ENCODE measurements around the gene TRAPPC6A. TPM values are rescaled to one million over a fixed set of nuclear protein-coding genes. Genes with fewer than 3 reads are reported as not detected.

TRAPPC6A gene
- total and polyA plus RNA-seq, 2 of the 13 experiments (the other 11 are each of a cell fraction or from before 2014, with no cell fraction given), result 6.5 to 21.0 TPM

GRCh38 chr19:45178262-45179071, 430 bp upstream of the TRAPPC6A start, which contains the start of gene BLOC1S3 (continued):
- TF ChIP-seq NKX3-1 (CRISPR knock-in tag; IDR thresholded peaks at IDR 0.05), result no peak
- TF ChIP-seq CENPX (CRISPR knock-in tag; IDR thresholded peaks at IDR 0.05), result no peak
- TF ChIP-seq ZNF781 (CRISPR knock-in tag; IDR thresholded peaks at IDR 0.05; ENCODE audit: borderline replicate concordance, not compliant biosample characterization), result peak; percentile 14
- TF ChIP-seq ZSCAN20 (CRISPR knock-in tag; IDR thresholded peaks at IDR 0.05; ENCODE audit: borderline replicate concordance), result no peak; the same call in 1 of the 2 replicates
- no peak for TF ChIP-seq MIER2 (CRISPR knock-in tag; IDR thresholded peaks at IDR 0.05)
- TF ChIP-seq PHB2 (IDR thresholded peaks at IDR 0.05; ENCODE audit: partially characterized antibody), result no peak
- TF ChIP-seq ZNF329 (CRISPR knock-in tag; IDR thresholded peaks at IDR 0.05; ENCODE audit: low read depth), result no peak
- TF ChIP-seq KLF16 (CRISPR knock-in tag; IDR thresholded peaks at IDR 0.05), result peak in 1 of 2 experiments; percentile 77; a peak in 2 of 4 replicates
- TF ChIP-seq ZNF609 (CRISPR knock-in tag; IDR thresholded peaks at IDR 0.05; ENCODE audit: borderline replicate concordance), result 0 out of 2 replicates have a peak, but pooled peaks have one; percentile 17
- peak; percentile 22; the same call in 1 of the 2 replicates for TF ChIP-seq ZMYM4 (CRISPR knock-in tag; IDR thresholded peaks at IDR 0.05)
- TF ChIP-seq TRIM22 (IDR thresholded peaks at IDR 0.05), result no peak
- TF ChIP-seq ZNF660 (CRISPR knock-in tag; IDR thresholded peaks at IDR 0.05; ENCODE audit: borderline replicate concordance, low read depth), result no peak
- no peak for TF ChIP-seq LBX2 (CRISPR knock-in tag; IDR thresholded peaks at IDR 0.05; ENCODE audit: borderline replicate concordance)
- no peak for TF ChIP-seq ZNF614 (CRISPR knock-in tag; IDR thresholded peaks at IDR 0.05; ENCODE audit: borderline replicate concordance)
- no peak for TF ChIP-seq NRL (CRISPR knock-in tag; IDR thresholded peaks at IDR 0.05; ENCODE audit: borderline replicate concordance)
- no peak for TF ChIP-seq ZBTB49 (CRISPR knock-in tag; IDR thresholded peaks at IDR 0.05; ENCODE audit: borderline replicate concordance)
- TF ChIP-seq ATF1 (CRISPR knock-in tag; IDR thresholded peaks at IDR 0.05), result peak; percentile 97
- peak; percentile 76 for TF ChIP-seq GABPB1 (CRISPR knock-in tag; IDR thresholded peaks at IDR 0.05)

Data from HepG2 (cell line).